A673 (cell line): Measurements from ENCODE around the gene PTPN1. TPM values are rescaled to one million over a fixed set of nuclear protein-coding genes. Genes with fewer than 3 reads are reported as not detected.

Experiments
- BruUV-seq: library from RNA; stranded (reverse); fragments of 400-500 nt; replicated peaks from 2 replicates; lab custom pipeline; 2021; lab: Mats Ljungman, UMichigan
- CTCF ChIA-PET: fragments of 300-600 bp; sonication (Branson Sonifier 250); formaldehyde crosslinking; loops from one replicate; lab custom pipeline; 2022; ENCODE audit warnings: antibody characterized with exemption; lab: Charles Lee
- POLR2A ChIA-PET: fragments of 300-600 bp; sonication (Branson Sonifier 250); formaldehyde crosslinking; loops from one replicate; lab custom pipeline; 2022; ENCODE audit warnings: antibody characterized with exemption; ENCODE audit not compliant: low non-redundant PET; lab: Charles Lee
- DNase-seq: peaks from one replicate; pipeline ENCODE4 v3.0.0-alpha.2; 2015; ENCODE audit warnings: low spot score
- H3K27ac ChIP-seq: fragments of 200-600 bp; sonication (generic); 2 replicates; pipeline ENCODE4 v1.5.1; 2016; ENCODE audit warnings: mixed run types, low read depth, mild to moderate bottlenecking, mixed read lengths, antibody characterized with exemption, low read length; ENCODE audit not compliant: poor library complexity, severe bottlenecking
- H3K27me3 ChIP-seq: fragments of 200-600 bp; sonication (generic); replicated peaks from 2 replicates; pipeline ENCODE4 v1.6.1; 2017; ENCODE audit warnings: mixed run types, low read depth, mild to moderate bottlenecking, mixed read lengths, antibody characterized with exemption, low read length; ENCODE audit not compliant: insufficient read depth, poor library complexity
- H3K36me3 ChIP-seq: fragments of 200-600 bp; sonication (generic); 2 replicates; pipeline ENCODE4 v1.6.1; 2016; ENCODE audit warnings: mixed run types, mild to moderate bottlenecking, mixed read lengths, antibody characterized with exemption, low read length; ENCODE audit not compliant: insufficient read depth, poor library complexity, severe bottlenecking
- H3K4me1 ChIP-seq: fragments of 200-600 bp; sonication (generic); 2 replicates; pipeline ENCODE4 v1.6.1; 2017; ENCODE audit warnings: mixed run types, mild to moderate bottlenecking, mixed read lengths, antibody characterized with exemption, low read length; ENCODE audit not compliant: insufficient read depth, poor library complexity, severe bottlenecking
- H3K4me3 ChIP-seq: fragments of 200-600 bp; sonication (generic); 2 replicates; pipeline ENCODE4 v1.5.1; 2016; ENCODE audit warnings: low read depth, mixed run types, mild to moderate bottlenecking, mixed read lengths, low read length; ENCODE audit not compliant: poor library complexity, severe bottlenecking
- H3K9me3 ChIP-seq: fragments of 200-600 bp; sonication (generic); 2 replicates; pipeline ENCODE4 v1.6.1; 2016; ENCODE audit warnings: mixed run types, low read depth, mild to moderate bottlenecking, mixed read lengths, antibody characterized with exemption, low read length; ENCODE audit not compliant: poor library complexity, severe bottlenecking
- EZH2 ChIP-seq: fragments of 200-600 bp; sonication (generic); IDR thresholded peaks from 2 replicates; pipeline ENCODE4 v1.6.1; 2017; ENCODE audit warnings: borderline replicate concordance, low read depth, mild to moderate bottlenecking, mixed read lengths, antibody characterized with exemption, low read length; ENCODE audit not compliant: poor library complexity, severe bottlenecking
- intact Hi-C: fragments of 100-400 bp; cut with micrococcal nuclease; formaldehyde crosslinking; loops from one replicate; pipeline ENCODE4 v1.10.0; 2022; ENCODE audit not compliant: unreplicated experiment
- total RNA-seq: library from RNA; stranded (reverse); gene quantifications from 2 replicates; pipeline ENCODE4 v1.2.3, GENCODE V29; 2021
- TF ChIP-seq, protein P1 (sequence below): fragments of 300-800, 200-600 bp; sonication (generic); conservative IDR thresholded peaks from 2 replicates; pipeline ENCODE4 v1.5.1; 2017; ENCODE audit warnings: low read depth, mild to moderate bottlenecking, antibody characterized with exemption, low read length, moderate library complexity, mixed read lengths

PTPN1 gene
- total RNA-seq, 1 experiment from 2014 or later = 47.4 TPM

DNA sequence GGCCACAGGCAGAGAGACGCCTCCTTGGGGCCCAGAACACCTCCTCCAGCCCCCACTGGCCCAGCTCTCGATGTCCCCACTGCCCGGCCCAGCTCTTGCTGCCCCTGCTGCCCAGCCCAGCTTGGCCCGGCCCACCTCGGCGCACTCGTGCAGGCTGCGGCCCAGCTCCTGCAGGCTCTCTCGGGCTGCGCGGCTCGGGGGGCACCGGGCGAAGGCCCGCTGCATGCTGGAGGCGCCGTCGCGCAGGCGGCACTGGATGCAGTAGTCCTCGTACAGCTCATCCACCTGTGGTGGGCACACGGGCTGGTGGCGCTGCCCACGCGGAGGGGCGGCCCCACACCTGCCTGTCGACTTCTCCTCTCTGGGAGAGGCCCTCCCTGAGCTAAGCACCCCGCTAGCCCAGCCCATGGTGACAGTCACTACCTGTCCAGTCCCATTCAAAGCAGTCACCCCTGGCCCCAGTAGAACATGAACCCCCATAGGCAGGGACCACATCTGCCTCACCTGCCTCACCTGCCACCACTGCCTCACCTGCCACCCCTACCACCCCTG lies 99.3 kb downstream of the PTPN1 start:
- H3K36me3 ChIP-seq = no peaks in the 10 kb centered on the region
- POLR2A ChIA-PET = no interaction called here
- CTCF ChIA-PET = no interaction called here

GRCh38 chr20:50610212-50610718 lies 100.1 kb downstream of the PTPN1 start:
- no TSS peak for BruUV-seq
- H3K36me3 ChIP-seq = no peaks in the 10 kb centered on the region
- no peaks in the 10 kb centered on the region for H3K27me3 ChIP-seq
- ChIA-PET CTCF (interaction anchor here (0.6 kb wide), 1 partner anchor 73 kb away, joined by 4 read pairs; no protein-coding TSS in a partner anchor), POLR2A (no interaction called here)
- H3K4me1 ChIP-seq = no peaks in the 10 kb centered on the region
- H3K4me3 ChIP-seq = no peak overlapping the region
- H3K27ac ChIP-seq = no peak overlapping the region
- no peak for DNase-seq
- no peaks in the 10 kb centered on the region for H3K9me3 ChIP-seq
- TF ChIP-seq EZH2 = no peak
- TF ChIP-seq, protein P1, sequence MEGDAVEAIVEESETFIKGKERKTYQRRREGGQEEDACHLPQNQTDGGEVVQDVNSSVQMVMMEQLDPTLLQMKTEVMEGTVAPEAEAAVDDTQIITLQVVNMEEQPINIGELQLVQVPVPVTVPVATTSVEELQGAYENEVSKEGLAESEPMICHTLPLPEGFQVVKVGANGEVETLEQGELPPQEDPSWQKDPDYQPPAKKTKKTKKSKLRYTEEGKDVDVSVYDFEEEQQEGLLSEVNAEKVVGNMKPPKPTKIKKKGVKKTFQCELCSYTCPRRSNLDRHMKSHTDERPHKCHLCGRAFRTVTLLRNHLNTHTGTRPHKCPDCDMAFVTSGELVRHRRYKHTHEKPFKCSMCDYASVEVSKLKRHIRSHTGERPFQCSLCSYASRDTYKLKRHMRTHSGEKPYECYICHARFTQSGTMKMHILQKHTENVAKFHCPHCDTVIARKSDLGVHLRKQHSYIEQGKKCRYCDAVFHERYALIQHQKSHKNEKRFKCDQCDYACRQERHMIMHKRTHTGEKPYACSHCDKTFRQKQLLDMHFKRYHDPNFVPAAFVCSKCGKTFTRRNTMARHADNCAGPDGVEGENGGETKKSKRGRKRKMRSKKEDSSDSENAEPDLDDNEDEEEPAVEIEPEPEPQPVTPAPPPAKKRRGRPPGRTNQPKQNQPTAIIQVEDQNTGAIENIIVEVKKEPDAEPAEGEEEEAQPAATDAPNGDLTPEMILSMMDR = no peak
- intact Hi-C loops = no loop called here

More for the DNA sequence above, 99.3 kb downstream of the PTPN1 start:
- no peak for TF ChIP-seq EZH2
- TF ChIP-seq, protein P1 = no peak
- Histone ChIP-seq H3K4me1 (no peaks in the 10 kb centered on the region), H3K27ac (no peak overlapping the region), H3K9me3 (no peaks in the 10 kb centered on the region), H3K27me3 (no peaks in the 10 kb centered on the region), H3K4me3 (no peak overlapping the region)
- intact Hi-C loops = no loop called here
- no peak for DNase-seq
- BruUV-seq = no TSS peak

- Histone ChIP-seq H3K27ac (no peak overlapping the region), H3K4me1 (no peaks in the 10 kb centered on the region), H3K9me3 (no peaks in the 10 kb centered on the region), H3K36me3 (no peaks in the 10 kb centered on the region), H3K4me3 (no peak overlapping the region), H3K27me3 (no peaks in the 10 kb centered on the region)
- intact Hi-C loops = no loop called here
- BruUV-seq = no TSS peak
- ChIA-PET CTCF (no interaction called here), POLR2A (no interaction called here)
- TF ChIP-seq EZH2 = no peak
- TF ChIP-seq, protein P1 = no peak
- no peak for DNase-seq
These were observed 101.1 kb downstream of the PTPN1 start for GRCh38 chr20:50611128-50611810.
